Fibroblast of skin of scalp (primary cell): ENCODE results near the gene MAPK11.

Source experiments
- DNase-seq: peaks from one replicate; pipeline ENCODE4 v3.0.0-alpha.2; 2013

The MAPK11 gene

DNA sequence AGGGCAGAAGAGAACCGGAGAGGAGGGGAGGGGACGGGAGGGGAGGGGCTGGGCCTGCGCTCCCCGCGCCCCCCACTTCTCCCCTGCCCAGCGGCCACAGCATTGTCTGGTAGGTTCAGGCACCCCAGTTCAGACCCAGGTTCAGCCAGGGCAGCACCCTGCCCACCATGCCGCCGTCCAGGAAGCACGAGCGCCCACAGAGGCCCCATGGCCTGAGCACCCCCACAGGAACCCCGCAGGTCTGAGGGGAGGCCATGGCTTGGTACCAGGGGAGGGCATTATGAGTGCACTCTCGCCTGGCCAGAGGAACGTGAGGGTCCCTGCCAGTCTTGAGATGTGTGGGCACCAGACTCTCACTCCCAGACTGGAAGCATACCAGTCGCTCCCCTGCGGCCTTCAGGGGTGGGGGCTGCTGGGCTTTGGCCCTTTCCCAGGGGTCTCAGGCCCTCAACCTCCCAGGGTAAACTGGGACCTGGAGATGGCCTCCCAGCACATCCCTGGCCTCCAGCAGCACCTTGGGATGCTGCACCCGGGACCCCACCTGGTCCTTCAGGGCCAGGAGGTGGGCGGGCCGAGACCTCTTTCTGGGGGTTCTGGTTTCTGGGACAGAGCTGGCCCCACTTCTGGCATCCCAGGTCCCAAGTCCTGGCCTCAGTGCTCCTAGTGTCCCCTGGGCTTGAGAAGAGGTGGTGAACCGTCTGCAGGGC is 37.9 kb upstream of the MAPK11 start:
- DNase-seq = no peak

DNA sequence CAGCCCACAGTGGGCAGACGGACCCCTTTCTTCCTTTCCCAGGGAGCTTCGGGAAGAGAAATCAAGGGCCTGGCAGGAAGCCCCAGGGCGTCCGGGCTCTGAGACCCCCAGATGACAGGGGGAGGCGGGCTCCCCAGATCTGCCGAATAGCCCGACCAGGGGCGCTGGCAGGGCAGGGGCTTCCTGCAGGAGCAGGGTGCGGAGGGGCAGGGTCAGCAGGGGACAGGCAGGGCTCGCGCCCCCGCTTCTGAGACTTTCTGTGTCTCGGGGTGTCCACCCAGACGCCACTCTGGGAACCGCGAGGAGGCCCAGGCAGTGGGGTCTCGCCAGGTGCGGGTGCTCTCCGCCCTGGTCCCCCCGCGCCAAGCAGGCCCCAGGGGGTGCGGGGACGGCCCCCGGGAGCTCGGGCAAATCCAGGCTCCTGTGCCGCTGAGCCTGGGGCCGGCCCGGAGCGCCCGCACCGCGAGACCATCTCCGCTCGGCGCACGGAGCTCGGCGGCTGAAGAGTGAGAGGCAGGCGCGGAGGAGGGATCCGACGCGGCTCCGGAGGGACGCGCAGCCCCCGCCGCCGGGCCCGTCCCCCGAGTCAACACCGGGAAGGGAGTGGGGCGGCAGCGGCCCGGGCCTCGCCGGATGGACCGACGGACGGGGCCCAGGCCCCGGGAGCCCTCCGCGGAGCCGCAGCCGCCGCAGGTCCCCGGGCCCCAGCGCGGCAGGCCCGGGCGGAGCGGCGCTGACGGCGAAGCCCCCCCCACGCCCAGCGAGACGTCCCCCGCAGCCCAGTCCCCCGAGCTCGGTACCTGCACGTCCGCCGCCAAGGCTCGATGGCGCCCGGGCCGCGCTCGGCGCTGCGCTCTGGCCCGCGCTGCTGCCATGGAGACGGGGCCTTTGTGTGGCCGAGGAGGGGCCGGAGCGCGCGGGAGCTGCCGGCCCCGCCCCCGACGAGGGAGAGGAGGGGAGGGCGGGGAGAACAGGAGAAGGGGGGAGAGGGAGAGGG is 36.9 kb upstream of the MAPK11 start, which contains the start of gene PLXNB2:
PLXNB2 (minus strand) TSS at position 894 of the 997 bp plus-strand sequence. CDS start 17,062 bp downstream, outside the sequence.
- peak; percentile 84 for DNase-seq

DNA sequence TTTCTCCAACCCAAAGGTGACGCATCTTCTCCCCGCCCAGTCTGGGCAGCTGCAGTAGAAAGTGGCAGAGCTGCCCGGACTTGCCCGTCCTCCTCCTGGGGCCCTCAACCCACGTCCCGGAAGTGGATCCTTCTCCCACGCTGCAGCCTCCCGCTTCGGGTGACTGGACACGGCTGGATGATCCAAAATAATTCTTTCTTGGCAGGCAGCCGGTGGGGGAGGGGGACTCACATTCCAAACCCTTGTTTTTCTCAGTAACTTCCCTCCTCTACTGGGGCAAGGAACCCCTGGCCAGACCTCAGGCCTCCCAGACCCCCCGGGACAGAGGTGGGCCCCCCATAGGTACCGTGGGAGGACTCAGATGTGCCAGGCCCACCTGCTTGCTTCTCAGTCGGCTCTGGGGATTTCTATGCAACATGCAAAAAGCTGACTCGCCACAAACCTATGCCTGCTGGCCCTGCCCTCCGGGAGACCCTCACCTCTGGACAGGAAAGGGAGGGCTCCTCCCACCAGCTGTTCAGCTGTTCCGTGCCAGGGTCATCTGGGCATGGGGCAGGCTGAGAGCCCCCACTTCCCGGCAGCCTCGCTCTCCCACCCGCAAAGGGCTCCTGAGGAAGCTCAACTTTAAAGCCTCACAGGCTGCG is 35.9 kb upstream of the MAPK11 start:
- DNase-seq = peak; percentile 95

DNA sequence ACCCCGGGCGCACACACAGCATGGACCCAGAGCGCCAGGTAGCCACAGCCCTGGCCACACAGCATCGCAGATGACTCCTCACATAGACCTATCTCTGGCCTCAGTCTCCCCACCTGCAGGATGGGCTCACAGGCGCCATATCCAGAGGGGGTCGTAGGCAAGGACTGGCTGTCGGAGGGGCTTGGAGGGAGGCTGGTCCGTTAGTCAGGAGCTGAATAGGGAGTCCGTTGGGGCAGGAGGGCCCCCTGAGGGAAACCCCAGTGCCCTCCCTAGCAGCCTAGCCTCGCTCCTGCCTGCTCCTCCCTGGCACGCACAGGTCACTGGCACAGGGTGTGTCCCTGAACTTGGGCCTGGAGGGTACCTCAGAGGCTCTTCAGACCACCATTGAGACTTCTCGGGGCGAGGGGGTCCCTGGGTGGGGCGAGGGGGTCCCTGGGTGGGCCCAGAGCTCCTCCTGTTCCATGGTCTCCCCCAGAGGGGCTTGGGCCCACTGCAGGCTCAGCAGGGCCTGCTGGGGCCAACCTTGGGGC is 35.3 kb upstream of the MAPK11 start:
- no peak for DNase-seq

DNA sequence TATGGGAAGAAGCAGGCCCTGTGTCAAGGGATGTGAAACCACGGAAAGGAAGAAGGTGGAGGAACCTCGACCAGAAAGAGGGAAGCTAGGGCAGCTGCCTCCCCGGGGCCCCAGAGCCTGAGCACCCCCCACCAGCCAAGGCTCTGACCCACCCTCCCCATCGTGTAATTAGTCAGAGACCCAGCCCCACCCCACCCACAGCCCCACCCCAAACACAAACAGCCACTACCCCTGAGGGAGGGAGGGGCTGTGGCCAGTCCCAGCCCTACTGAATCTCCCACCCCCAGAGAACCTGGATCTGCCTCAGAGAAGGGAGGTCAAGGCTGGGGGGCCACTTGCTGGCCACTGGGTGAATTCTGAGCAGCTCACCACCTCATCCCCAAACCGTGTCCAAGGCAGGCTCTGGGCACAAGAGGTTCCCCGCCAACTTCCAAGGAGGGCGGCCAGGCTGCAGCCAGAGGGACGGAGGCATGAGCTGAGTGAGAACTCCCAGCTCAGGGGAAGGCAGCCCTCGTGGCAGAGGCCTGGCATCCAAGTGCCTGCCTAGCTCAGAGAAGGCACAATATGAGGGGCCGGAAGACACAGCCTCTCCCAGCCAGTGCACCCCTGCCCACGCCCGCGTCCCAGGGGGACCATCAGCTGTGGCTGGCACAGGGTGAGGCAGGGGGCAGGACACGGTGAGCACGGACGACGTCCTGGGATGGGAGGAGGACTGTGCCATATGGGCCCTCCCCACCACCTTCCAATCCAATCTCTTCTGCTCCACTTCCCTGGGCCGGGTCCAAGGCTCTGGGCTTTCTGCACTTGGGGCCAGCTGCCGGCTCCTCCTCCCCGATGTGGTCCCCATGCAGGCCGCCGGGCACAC is 34.6 kb upstream of the MAPK11 start:
- DNase-seq = no peak

DNA sequence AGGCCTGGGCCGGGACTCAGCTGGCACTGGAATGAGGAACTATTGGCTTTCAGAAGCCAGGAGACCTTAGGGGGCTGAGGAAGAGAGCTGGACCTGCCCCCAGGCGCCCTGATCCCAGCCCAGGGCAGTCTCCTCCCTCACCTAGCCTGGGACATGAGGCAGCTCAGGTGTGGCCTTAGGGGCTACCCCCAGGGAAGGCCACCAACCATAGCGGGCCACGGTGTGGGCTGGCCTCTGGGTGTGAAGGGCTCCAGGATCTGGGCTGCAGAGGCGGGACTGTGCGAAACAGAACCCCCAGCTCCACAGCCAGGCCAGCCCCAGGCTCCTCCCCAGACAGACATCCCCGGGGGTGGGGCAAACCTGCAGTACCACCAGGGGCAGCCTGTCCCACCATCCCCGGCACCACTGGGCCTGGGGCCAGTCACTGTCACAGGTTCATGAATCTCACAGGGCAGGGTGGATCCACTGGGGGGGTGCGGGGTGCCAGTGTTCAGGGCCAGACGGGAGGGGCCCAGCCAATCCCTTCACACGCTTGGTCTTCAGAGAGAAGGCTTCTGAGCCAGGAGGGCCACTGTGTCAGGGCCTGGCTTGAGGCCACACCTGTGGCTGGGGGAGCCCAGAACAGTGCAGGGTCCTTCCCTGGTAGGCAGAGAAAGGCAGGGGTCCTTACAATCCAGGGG is 33.8 kb upstream of the MAPK11 start:
- DNase-seq = no peak

DNA sequence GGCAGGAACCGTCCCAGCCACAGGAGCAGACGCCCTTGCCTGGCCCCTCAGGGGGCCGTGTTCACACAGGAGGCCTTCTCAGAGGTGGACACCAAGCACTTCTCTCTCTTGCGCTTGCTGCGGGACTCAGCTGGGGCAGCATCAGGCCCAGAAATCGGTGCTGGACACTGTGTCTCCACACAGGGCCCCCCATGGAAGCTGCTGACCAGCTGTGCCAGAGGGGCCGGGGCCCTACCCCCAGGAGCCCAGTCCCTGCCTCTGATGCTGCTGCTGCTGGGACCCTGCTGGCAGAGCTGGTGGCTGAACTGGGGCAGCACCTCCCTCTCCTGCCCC is 33.3 kb upstream of the MAPK11 start:
- DNase-seq = no peak

DNA sequence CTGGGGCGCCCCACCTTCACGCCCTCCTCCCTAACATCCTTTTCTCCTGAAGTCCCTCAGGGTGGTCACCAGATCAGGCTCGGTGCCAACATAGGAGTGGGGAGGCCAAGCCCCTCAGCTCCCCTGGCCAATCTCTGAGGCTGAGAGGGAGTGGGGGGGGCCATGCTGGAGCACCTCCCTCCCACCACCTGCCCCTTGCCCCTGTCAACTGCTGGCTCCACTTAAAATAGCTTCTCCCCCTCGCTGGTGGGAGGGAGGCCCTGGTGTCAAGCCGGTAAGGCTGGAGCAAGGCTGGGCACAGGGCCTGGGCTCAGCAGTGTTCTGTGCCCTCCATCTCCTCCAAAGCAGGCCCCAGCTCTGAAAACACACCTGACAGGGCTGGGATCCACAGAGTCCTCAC is 32.4 kb upstream of the MAPK11 start:
- no peak for DNase-seq

DNA sequence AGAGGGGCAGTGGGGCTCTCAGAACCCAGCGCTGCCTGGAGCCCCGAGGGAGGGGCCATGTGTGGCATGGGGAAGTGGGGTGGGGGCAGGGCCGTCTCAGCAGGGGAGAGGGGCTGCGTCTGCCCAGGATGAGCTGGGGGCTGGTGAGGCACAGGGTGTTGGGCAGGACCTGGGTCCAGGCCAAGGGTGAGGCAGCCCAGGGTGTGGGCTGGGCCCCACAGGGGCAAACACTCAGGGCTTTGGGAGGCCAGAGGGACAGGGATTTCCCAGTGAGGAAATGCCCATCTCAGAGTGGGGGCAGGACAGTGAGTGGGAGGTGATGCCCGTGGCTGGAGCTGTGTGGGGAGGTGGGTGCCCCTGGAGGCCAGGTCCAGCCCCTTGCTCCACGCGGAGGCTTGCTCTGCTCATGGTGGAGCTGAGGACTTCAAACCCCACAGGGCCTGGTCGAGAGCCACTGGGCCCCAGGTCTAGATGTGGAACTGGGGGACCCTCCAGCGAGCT is 31.9 kb upstream of the MAPK11 start:
- DNase-seq = peak; percentile 33

DNA sequence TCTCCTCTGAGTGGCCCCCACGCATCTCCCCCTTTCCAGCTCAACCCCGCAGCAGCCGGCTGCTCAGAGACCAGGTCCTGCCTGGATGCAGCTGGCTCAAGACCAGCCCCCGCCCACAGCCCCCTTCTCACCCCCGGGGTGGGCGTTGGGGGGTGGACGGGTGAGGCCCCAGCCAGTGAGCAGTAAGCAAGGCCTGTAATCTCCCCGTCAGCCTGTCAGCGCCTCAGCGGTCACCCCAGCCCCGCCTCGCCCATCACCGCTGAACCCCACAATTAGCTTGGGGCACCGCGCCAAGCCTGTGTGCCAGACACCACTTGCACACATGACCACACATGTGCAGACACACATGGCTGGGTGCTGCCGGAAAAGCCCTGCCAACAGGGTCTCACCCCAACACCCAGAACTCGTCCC is 31.4 kb upstream of the MAPK11 start:
- no peak for DNase-seq

DNA sequence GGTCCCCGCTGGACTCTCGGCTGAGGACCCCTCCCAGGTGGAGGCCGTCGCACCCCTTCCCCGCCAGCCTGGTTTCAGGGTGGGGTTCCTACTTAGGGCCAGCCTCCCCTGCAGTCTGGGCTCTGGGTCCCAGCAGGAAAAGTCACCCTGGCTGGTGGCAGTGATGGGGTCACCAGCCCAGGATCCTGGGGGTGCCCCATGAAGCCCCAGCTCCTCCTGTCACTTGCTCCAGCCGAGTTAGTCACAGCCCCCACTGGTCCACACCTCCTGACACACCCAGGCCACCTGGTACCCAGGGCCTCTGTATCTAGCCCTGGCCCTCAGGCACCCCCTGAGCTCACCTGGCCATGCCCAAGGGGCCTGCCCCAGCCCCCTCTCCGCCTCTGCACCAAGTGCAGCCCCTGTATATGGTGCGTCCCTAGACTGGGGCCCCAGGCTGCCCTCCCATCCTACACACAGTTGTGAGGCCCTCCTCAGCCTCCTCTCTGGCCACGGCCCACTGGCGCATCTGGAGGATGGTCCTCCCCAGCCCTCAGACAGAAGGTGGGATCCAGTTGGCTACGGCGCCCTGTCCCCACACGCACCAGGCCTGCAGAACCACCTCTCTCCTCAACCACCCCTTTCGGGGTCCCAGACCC is 30.6 kb upstream of the MAPK11 start:
- DNase-seq = no peak

DNA sequence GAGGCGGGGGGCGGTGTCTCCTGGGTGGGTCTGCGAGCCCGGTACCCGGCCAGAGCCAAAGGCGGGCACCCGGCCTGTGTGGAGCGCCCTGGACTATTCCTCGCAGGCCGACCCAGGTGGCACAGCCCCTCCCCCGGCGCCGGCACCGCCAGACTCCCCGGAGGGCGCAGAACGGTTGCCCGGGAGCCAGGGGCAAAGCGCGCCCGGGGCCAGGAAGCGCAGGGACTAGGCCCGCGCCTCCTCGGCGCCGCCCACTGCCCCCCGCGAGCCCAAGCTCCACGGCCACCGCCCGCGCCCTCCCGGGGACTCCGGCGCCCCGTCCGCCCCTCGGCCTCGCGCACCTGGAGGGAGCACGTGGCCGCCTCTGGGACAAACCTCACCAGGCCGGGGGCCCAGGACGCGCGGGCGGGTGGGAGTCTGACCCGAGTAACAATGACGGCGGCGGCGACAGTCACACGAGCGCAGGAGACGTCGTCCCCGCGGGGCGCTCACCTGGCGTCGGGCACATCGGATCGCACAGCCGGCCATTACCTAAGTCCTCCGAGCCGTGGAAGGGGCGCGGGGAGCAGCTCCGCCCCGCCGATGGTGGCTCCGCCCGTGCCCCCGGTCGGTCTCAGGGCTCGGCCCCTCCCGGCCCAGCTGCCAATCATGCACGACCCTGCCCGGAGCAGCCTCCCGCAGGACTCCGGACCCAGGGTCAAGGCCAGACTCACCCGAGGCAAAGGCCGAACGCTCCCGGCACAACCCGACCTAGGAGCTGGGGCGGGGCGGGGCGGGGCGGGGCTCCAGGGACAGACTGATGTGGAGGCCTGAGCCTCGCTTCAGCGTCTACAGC is 29.8 kb upstream of the MAPK11 start:
- no peak for DNase-seq

DNA sequence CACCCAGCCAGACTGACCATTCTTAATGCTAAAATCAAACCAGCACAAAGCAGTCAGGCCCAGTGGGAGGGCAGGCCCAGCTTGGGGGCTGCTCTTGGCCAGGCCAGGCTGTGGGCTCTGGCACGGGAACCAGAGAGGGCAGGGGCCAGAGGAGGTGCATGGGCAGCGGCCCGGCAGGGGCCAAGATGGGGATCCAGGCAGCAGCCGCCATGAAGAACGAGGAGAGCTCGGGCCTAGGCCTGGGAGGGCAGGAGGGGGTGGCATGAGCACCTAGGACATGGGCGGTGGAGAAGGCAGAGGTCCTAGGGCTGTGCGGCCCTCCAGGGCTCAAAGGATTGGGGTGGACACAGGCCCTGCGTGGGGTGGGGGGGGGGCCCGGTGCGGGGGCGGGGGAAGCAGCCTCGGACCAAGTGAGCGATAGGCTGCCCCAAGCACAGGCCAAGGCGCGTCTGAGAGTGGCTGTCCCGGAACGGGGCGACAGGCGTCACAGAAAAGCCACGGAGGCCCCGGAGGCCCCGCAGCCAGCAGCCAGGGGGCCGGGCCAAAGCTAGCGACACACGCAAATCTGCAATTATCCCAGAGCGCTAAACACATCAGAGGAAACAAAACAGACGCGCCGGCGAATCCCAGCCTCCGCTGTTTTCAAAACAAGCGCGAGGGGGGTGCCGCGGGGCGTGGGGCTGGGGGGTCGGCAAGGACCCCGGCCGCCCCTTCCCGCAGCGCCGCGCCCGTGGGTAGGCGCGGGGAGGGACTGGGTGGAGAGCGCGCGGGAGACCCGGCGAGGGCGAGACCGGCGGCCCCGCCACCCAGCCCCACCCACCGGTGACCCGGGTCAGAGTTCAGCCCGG is 29.0 kb upstream of the MAPK11 start:
- no peak for DNase-seq

DNA sequence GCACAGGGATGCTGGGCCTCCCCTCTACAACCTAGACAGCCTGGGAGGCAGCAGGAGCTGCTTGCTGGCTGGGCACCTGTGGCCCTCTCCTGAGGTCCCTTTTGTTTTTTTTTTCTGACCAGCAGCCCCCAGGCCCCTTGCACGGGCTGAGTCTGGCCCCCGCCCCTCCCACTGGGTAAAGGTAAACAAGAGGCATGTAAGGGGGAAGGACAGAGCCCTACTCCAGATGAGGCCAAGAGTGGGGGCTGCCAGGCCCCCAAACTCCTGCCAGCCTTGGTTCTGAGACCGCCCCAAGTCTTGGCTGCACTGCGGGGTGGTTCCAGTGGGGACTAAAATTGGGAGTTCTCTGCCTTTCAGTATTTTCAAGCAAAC is 28.1 kb upstream of the MAPK11 start:
- no peak for DNase-seq

DNA sequence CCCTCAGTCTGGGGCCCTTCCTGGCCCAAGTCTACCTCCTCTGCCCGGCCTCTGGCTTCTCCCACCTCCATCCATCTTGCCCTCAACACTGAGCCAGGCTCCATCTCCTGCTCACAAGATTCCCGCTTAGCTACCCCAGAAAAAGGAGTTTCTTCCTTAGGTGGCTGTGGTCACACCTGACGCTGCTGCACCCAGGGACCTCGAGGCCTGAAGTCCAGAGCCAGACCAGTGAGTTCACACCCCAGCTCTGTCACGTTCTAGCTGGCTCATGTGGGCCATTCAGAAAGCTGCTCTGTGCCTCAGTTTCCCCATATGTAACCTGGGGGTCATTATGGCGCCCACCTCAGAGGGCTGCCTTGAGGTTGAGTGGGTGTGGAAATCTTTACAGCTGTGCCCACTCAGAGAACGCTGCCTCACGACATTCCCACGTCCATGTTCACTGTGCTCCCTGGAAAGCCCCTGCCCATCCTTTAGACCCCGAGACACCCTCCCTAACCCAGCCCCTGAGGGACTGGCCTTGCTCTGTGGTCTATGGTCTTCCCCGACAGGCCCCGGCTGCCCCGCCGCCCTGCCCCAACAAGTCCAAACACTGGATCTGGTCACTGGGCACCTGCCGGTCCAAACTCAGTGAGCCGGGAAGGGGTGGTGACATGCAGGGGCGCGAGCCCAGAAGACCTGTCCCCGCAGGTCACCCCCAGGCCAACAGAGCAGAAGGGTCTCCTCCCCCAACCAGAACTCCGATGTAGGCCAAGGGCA is 27.5 kb upstream of the MAPK11 start:
- DNase-seq = no peak

DNA sequence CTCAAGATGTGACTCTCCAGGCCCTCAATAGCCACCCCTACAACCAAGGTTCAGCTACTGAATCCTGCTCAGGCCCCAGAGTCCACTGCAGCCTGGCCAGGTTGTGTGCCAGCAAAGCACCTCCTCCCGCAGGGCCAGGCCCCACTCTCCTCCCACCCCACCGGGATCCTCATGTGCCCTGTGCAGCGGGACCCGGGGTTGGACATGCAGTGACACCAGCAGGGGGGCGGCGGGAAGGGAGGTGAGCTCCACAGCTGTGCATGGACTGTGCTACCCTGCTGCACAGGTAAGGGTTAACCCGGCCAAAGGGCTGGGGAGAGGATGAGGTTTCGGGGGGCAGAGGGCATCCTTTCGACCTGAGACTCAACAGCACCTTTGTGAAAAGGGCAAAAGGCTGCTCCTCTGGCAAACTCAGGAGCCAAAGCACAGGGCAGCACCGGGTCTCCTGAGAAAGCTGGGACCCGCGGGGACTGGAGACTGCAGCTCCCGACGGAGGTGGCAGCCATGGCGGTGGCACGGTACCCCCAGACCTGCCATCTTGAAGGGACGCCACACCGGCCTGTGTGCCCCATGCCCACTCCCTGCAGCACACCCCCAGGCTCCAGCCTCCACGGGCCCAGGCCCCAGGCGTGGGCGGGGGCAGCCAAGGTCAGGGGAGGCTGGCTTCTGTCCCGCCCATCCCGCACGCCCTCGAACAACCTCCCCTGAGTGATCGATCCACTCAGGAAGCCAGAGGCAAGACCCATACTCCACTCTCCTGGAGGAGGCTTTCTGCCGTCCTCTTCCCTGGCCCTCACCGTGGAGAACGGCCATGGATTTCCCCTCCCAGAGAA is 26.7 kb upstream of the MAPK11 start:
- no peak for DNase-seq

DNA sequence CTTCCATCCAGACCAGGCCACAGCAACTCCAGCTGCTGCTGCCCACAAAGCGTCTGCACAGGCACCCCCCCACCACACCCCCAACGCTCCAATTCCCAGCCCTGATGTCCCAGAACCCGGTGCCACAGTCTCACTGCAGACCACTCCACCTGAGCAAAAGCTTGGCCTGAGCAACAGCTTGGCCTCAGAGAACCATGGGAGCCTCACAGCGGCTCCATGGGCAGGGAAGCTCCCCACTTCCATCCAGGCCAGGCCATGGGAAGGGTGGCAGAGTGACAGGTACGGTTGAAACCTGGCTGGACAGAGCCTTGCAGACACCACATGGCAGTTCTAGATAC is 24.1 kb upstream of the MAPK11 start:
- no peak for DNase-seq
